ENCODE measurements around the gene TBC1D22A.

DNA sequence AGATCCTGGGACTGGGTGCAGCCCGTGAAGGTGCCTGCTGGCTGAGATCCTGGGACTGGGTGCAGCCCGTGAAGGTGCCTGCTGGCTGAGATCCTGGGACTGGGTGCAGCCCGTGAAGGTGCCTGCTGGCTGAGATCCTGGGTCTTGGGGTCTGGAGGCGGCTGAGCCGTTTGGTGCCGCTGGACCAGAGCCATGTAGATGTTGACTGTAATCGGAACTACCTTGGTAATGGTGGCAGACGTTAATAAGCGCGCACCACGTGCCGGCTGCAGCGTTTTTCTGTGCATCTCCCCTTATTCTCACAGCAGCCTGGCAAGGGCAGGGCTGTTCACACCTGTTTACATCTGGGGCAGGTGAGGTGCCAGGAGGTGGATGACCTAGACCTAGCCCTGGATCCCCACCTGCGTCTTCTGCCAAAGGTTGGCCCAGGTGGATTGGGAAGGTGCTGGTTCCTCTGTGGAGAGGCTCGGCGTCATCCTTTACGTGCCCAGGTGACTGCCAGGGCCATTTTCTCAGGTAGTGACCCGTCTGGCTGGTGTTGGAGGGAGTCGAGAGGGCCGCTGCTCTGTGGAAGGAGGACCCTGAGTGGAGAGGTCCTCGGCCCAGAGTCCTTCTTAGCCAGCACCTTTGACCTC lies 382.5 kb downstream of the TBC1D22A start:
- no peak for TF ChIP-seq POLR2A (IDR thresholded peaks at IDR 0.05; ENCODE audit: borderline replicate concordance, extremely low read depth, insufficient read depth, insufficient read length)
- no peak for TF ChIP-seq TCF7L2 (IDR thresholded peaks at IDR 0.05; ENCODE audit: borderline replicate concordance, extremely low read depth, insufficient read depth, insufficient read length)
- TF ChIP-seq, protein P1, sequence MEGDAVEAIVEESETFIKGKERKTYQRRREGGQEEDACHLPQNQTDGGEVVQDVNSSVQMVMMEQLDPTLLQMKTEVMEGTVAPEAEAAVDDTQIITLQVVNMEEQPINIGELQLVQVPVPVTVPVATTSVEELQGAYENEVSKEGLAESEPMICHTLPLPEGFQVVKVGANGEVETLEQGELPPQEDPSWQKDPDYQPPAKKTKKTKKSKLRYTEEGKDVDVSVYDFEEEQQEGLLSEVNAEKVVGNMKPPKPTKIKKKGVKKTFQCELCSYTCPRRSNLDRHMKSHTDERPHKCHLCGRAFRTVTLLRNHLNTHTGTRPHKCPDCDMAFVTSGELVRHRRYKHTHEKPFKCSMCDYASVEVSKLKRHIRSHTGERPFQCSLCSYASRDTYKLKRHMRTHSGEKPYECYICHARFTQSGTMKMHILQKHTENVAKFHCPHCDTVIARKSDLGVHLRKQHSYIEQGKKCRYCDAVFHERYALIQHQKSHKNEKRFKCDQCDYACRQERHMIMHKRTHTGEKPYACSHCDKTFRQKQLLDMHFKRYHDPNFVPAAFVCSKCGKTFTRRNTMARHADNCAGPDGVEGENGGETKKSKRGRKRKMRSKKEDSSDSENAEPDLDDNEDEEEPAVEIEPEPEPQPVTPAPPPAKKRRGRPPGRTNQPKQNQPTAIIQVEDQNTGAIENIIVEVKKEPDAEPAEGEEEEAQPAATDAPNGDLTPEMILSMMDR (IDR thresholded peaks at IDR 0.05 in 2 of 3, conservative IDR thresholded peaks at IDR 0.05 in 1 of 3; ENCODE audit: borderline replicate concordance in 1 of 3, insufficient read depth in 1 of 3, low read depth in 2 of 3, low read length in 2 of 3), result no peak
- TF ChIP-seq, protein P2, sequence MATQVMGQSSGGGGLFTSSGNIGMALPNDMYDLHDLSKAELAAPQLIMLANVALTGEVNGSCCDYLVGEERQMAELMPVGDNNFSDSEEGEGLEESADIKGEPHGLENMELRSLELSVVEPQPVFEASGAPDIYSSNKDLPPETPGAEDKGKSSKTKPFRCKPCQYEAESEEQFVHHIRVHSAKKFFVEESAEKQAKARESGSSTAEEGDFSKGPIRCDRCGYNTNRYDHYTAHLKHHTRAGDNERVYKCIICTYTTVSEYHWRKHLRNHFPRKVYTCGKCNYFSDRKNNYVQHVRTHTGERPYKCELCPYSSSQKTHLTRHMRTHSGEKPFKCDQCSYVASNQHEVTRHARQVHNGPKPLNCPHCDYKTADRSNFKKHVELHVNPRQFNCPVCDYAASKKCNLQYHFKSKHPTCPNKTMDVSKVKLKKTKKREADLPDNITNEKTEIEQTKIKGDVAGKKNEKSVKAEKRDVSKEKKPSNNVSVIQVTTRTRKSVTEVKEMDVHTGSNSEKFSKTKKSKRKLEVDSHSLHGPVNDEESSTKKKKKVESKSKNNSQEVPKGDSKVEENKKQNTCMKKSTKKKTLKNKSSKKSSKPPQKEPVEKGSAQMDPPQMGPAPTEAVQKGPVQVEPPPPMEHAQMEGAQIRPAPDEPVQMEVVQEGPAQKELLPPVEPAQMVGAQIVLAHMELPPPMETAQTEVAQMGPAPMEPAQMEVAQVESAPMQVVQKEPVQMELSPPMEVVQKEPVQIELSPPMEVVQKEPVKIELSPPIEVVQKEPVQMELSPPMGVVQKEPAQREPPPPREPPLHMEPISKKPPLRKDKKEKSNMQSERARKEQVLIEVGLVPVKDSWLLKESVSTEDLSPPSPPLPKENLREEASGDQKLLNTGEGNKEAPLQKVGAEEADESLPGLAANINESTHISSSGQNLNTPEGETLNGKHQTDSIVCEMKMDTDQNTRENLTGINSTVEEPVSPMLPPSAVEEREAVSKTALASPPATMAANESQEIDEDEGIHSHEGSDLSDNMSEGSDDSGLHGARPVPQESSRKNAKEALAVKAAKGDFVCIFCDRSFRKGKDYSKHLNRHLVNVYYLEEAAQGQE (IDR thresholded peaks at IDR 0.05; ENCODE audit: low read depth), result no peak
- TF ChIP-seq, protein P3, sequence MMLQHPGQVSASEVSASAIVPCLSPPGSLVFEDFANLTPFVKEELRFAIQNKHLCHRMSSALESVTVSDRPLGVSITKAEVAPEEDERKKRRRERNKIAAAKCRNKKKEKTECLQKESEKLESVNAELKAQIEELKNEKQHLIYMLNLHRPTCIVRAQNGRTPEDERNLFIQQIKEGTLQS (IDR thresholded peaks at IDR 0.05), result no peak
- no peak for TF ChIP-seq EZH2phosphoT487 (IDR thresholded peaks at IDR 0.05; ENCODE audit: borderline replicate concordance)
- TF ChIP-seq ZFX (IDR thresholded peaks at IDR 0.05), result no peak
- TF ChIP-seq EZH2 (IDR thresholded peaks at IDR 0.05), result no peak
- no peak for TF ChIP-seq POLR2AphosphoS5 (IDR thresholded peaks at IDR 0.05; ENCODE audit: low read depth, low read length)
- TF ChIP-seq JUND (IDR thresholded peaks at IDR 0.05), result no peak
- no peak for TF ChIP-seq YY1 (IDR thresholded peaks at IDR 0.05; ENCODE audit: extremely low read depth, insufficient replicate concordance, low read depth, low read length)
- TF ChIP-seq ZNF274 (IDR thresholded peaks at IDR 0.05; ENCODE audit: low read depth, low read length), result no peak
- TF ChIP-seq, protein P4, sequence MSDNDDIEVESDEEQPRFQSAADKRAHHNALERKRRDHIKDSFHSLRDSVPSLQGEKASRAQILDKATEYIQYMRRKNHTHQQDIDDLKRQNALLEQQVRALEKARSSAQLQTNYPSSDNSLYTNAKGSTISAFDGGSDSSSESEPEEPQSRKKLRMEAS (IDR thresholded peaks at IDR 0.05), result no peak
- TF ChIP-seq SP1 (IDR thresholded peaks at IDR 0.05; ENCODE audit: low read depth), result no peak
